HPDE6-E6E7 (cell line): ENCODE results near the gene OTOGL.
"Not testable (repeated sequence)": the region's sequence is repeated elsewhere in the genome, so short reads cannot be mapped to it uniquely, and the experiment has no call there.

Experiments used
- DNase-seq: peaks from one replicate; pipeline ENCODE4 v3.0.0; 2011; ENCODE audit warnings: missing footprints; ENCODE audit errors: extremely low spot score

OTOGL gene, protein sequence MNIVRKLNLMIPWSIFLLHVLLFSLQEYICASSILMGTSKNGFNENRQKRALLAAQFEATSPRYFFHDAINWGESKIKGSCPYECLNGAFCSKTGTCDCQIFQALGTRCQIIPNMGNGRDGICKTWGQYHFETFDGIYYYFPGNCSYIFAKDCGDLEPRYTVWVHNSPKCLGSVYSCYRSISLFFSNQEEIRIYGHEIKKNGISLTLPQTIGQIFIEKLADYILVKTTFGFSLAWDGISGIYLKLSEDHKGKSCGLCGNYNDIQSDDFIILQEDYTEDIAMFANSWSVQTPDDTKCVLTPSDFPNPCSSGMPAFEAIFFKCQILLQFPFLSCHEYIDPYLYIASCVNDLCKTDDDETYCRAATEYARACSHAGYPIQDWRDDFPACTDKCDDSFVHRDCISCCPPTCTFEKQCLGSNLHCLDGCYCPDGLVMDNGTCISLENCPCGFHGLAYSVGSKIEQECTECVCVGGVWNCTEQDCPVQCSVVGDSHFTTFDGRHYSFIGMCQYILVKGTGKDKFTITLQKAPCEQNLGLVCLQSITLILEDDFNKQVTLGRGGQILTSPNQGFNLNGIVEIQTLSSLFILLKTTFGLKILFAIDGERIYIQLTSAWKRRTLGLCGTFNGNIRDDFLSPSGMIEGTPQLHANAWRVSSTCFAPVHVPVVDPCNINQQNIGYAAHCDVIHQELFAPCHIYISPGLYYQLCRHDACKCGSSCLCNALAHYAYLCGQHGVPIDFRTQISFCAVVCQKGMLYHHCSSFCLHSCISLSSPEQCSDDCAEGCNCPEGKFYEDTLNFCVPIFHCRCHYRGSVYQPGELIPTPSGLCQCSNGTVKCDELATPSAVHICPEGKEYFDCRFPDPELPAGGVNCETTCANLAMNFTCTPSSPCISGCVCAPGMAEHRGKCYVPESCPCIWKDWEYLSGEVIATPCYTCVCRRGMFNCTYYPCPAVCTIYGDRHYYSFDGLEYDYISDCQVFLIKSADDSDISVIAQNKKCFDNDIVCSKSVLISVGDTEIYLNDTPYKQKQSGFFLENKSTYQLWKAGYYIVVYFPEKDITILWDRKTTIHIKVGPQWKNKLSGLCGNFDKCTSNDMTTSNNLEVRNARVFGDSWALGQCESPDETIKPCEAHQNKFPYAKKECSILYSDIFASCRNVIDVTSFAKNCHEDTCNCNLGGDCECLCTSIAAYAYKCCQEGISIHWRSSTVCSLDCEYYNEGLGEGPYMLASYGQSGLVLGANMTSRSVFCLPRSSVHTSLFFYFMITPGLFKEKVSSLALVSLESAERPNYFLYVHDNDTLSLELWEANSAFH (N-terminal part only)

DNA sequence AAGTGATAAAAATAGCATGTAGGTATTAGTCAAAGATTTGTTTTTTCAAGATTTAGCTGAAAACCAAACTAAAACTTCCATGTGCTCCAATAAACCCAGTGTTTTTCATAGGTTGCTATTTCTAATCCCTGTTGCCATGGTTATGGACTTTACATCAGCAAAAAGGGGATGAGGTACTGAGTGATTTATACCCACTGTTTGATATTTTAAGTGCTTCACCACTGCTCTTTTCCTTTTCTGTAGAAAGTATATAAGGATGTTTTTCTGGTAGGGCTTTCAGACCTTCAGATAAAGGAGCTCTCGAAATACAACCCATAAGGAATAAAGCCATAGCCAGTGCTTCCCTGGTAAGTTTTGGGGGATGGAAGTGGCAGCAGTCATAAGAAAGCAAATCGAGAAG, at the start of gene OTOGL:
TSS of gene OTOGL (plus strand) at position 279 of the 400 bp plus-strand sequence. CDS start 109,895 bp downstream, outside the sequence.
- no peak for DNase-seq

DNA sequence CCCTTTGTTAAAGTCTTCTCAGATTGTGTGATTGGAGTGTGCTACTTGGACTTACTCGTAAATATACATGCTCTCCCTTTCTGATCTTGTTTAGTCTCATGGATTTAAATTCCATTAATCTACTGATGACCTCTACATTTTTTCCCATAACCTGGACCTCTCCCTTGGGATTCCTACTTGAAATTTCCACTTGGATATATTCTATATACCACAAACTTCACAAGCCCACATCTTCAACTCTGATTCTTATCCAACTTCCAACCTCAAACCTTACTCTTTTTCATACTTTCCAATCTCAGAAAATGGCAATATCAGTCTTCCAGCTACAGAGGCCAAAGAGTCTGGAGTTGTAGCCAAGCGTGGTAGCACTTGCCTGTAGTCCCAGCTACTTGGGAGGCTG, 49.1 kb upstream of the OTOGL start:
- no peak for DNase-seq

DNA sequence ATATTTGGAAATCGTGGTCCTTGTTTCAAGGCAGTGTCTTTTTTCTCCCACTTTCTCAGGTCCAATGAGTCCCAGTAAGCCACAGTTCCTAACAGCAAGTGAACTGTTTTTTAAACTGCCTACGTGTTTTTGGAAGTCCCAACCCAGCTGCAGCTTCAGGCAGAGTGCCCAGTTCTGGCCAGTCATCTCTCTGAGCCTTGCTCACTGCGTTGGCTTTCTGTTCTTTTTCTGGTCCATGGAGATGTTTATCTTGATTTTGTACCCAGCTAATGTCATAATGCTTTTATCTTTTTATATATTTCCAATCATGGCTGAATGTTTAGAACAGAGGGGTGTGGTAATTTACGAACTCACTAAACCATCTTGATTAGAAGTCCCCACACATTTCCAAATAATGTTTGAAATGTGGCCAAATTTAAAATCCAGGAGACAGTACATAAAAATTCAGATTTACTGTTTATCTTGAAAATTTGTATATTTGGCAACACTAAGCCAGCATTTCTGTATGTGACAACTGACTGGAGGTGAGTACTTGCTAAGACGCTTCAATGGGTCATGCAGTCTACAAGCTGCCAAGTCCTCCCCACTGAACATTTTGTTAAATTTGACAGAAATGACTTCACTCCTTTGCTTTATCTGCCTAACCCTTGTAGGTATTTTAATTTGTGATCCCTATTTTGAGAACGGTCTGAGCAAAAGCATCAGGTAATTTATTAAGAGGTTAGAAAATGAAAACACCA, 46.1 kb upstream of the OTOGL start:
- no peak for DNase-seq

DNA sequence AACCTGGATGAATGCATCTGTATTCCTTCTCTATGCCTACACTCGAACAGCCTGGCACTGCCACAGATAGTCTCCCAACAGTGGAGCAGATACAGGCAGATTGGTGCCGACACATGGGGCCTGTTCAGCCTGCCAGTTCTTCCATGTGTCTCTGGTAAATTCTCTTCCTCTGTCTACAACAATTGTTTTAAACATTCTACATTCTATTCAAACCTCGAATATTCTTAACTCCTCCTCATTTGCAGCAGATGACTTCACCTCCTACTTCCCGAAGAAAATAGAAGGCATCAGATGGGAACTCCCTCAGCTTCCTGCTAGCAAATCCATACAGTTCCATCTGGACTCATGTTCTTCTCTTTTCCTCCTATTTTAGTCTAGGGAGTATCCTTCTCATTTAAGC, 43.1 kb upstream of the OTOGL start:
- DNase-seq = no peak

DNA sequence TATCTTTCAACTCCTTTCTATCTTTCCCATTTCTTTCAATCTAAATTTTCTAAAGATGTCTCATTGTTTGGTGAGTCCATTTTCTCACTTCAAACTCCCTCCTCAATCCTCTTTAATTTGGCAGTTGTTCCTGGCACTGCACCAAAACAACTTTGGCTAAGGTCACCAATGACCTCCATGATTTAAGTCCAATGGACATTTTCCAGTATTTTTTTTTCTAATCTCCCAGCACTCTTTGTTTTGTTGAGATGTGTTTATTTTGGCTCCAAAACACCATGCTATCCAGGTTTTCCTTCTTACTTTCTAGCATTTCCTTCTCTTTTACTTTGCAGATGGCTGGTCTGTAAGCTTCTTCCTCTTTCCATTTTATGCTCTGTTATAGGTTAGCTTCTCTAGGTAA, 42.5 kb upstream of the OTOGL start:
- no peak for DNase-seq

DNA sequence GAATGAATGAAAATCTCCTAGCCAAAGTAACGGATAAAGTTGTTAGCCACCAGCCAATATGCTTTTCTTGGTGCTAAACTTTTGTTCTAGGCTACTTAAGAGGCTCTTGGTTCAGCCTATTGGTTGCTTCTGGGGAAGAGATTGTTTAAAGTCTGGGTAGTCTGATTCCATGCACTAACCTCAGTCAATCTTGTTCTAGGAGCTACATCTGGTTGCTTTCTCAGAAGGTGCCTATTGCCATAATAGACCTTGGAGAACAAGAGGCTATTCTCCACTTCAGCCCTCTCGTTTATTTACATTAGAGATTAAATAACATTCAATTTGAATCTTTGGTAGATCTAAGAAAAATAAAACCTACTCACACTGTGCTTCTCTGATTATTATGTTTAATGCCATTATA, 40.8 kb upstream of the OTOGL start:
- DNase-seq = no peak

DNA sequence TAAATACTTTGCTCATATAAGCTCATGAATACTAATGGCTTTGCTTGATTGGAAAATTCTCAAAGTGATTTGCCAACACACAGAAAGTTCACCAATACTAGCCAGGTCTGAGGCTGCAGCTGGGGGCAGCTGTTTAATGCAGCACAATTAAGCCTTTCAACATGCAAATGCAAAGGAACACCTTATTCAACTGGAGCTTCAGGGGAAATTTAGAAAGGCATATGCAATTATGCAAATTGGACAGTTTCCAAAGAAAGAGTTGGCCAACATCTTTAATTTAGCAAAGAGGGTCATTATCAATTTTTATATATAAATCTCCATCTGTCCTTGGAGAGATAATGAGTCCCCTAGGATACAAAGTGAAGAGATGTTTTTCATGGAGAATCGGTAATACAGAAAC, 40.2 kb upstream of the OTOGL start:
- DNase-seq = no peak

DNA sequence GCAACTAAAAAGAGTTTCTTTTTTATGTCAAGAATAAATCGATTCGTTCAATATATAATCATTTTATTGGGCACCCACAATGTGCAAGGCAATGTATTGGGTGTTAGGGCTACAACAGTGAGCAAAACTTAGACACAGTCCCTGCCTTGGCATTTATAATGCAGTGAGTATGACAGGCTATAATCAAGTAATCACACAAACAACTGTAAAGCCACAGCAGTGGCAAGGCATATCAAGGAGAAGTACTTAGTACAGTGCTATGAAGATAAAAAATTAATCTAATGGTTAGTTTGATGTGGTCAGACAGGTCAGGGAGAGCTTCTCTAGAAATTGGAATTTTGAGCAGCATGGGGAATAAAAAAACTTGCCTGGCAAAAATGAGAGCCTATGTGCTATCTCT, 39.5 kb upstream of the OTOGL start:
- no peak for DNase-seq

DNA sequence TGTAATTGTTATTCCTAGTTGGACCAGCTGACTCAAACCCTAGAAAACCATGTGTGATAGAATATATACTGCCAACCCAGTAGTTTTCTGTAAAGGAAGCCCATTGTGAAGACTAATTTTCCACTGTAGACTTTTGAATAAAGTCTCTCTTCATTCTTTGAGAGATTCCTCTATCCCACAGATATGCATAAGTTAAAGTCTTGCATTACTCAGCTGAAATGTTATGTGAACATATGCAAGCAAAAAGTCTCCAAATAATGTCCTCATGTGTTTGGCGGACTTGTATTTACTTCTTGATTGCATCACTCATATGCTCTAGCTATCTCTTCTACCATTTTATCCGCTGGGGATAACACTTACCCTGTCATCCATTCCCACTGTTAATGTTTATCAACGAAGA, 35.1 kb upstream of the OTOGL start:
- DNase-seq = no peak

DNA sequence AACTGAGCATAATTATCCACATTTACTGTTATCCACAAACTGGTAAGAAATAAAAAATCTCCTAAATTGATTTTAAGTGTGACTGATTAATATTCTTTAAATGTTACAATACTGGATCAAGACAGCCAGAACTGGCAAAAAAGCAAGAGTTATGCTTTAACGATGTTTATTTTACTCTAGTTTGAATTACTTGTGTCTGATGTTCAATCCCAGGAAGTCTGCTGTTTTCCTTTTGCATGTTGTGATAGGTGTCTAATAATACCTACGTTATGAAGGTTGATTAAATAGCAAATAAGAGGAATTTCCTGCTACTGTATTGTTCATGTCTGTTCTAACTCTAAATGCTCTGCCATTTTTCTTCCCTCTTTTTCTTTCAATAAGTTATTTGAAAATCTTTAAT, 34.4 kb upstream of the OTOGL start:
- no peak for DNase-seq

DNA sequence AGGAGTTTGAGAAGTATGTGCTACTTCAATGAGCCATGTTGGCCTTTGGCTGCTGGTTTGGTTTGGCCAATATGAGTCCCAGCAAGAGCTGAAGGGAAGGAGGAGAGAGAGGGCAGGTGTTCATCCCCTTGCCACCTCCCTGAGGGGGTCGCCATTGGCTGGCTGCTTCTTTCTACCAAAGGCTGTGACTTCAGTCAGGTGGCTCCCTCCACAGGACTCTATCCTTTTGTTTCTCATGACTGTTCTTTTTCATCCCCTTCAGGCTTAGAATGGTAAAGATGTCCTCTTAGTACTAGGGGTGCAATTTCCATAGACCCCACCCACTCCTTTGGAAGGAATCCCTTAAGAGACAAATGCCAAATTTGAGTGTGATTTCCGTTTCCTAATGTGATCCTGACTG, 31.2 kb upstream of the OTOGL start:
- DNase-seq = no peak

DNA sequence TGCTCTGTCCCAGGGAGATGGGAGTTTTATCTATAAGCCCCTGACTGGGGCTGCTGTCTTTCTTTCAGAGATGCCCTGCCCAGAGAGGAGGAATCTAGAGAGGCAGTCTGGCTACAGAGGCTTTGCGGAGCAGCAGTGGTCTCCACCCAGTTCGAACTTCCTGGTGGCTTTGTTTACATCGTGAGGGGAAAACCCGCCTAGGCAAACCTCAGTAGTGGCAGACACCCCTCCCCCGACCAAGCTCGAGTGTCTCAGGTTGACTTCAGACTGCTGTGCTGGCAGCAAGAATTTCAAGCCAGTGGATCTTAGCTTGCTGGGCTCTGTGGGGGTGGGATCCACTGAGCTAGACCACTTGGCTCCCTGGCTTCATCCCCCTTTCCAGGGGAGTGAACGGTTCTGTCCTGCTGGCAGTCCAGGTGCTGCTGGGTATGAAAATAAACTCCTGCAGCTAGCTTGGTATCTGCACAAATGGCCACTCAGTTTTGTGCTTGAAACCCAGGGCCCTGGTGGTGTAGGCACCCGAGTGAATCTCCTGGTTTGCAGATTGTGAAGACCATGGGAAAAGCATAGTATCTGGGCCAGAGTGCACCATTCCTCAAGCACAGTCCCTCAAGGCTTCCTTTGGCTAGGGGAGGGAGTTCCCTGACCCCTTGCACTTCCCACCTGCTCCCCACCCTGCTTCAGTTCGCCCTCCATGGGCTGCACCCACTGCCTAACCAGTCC, 15.3 kb upstream of the OTOGL start:
- not testable (repeated sequence) for DNase-seq

DNA sequence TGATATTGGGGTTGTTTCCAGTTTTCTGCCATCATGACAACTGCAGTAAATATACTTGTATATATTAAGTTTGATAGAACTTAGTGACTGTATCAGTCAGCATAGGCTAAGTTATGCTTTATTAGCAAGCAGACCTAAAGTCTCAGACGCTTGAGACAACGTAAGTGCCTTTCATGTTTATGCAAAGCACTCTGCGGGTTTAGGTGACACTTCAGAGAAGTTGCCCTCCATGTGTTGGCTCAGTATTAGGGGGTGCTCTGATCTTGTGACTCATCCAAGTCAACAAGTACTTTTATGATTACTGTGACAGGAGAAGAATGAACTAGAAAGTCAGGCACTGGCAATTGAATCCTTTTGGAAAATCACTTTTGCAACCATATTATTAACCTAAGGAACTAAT, 13.3 kb upstream of the OTOGL start:
- no peak for DNase-seq

DNA sequence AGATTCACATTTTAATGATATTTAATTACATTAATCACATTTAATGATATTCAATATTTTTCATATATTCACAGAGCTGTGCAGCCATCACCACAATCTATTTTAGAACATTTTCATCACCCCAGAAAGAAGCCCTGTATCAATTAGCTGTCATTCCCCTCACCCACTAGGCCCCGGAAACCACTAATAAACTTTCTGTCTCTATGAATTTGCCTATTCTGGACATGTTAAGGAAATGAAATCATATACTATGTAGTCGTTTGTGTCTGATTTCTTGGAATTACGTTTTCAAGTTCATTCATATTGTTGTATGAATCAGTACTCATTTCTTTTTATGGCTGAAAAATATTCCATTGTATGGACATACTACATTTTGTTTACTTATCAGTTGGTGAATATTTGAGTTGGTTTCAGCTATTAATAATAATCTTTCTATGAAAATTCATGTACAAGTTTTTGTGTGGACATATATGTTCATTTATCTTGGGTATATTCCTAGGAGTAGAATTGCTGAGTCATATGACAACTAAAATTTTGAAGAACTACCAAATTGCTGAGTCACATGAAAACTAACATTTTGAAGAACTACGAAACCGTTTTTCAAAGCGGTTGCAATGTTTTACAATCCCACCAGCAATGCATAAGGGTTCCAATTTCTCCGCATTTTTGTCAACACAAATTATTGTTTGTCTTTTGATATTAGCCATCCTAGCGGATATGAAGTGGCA, 11.7 kb upstream of the OTOGL start:
- no peak for DNase-seq

DNA sequence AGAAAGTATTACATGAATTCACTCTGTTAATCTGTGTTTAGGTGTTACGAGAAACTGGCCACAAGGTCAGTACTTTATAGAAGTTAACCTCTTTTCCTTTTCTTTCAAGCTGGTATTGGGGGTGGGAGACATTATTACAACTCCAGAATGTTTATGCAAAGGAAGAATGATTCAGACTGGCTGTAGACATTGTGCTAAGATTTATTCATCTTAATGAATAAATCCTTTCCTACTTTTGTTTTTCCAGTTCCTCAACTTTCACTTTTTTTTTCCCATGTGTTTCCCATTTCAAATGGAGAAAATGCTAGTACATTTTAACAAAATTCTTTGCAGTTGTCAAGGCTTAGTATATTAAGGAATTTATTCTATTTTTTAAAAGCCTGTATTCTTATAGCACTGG, 1.3 kb downstream of the OTOGL start:
- no peak for DNase-seq

DNA sequence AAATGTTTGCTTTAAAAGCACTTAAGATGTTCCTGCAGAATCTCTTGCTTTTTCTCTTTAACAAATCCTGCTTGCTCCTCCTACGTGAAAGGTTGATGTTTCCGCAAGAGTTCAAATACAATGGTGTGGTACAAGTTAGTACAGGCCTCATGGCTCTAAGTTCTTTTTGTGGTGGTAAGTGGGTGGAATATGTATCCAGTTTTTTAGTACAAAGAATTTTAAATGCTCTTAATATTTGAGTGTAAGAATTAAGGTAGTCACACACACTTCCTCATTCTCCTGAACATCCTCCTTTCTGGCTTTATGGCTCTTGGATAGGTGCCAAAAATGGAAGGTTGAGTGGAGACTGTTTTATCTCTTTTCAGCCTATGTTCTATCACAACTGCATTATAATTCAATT, 1.8 kb downstream of the OTOGL start:
- peak; percentile 49 for DNase-seq

DNA sequence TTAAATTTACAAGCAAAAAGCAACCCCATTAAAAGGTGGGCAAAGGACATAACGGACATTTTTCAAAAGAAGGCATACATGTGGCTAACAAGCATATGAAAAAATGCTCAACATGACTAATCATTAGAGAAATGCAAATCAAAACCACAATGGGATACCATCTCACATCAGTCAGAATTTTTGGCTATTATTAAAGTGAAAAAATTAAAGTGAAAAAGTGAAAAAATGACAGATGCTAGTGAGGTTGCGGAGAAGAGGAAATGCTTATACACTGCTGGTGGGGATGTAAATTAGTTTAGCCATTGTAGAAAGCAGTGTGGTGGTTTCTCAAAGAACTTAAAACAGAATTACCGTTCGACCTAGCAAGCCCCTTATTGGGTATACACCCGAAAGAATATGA, 7.9 kb downstream of the OTOGL start:
- no peak for DNase-seq

DNA sequence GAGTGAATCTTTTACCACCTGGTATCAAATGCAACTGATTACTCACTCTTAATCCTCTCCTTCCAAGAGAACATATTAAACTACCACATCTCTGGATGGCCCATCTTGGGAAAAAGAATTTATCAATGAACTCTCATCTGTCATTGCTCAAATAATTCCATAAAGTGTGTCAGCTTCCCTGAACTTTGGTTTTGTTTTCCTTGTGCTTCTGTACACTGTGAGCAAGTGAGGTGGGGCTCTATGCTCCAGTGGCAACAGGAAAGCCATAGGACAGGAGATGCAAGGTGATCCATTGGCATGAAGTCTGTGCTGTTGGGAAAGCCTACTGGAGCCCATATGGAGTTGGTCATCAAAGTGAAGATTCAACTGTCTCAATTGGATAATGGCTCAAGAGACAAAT, 17.4 kb downstream of the OTOGL start:
- DNase-seq = no peak

DNA sequence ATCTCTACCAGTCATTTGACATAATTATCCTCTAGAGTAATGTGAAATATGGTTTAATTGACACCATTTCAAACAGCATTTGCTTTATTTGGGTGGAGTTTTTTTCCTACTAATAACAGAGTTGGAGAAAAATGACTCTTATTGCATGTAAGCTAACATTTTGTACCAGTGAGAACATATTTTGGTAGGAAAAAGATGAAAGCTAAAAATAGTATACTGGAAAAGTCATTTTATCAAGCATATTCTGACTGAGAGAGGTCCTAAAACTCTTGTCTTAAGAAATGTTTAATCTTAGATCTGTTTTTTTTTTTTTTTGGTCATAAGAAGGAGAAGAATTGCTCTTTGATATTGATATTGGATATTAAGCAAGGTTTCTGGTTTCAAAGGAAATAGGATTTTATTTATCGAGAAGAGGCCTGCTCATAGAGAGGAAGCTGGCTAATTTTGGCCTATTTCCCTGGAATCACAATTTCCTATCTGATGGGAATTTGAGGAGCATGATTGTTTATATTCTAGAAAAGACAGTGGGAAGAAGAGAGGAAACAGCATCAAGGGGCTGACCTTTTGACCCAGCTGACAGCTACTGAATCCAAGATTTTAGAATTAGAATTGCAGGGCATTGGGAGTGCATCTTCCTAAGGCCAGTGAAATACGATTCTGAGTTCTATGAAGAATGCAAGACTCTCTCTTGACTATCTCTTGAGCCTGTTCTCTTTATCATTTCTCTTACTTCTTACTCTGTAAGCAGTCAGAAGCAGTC, 19.4 kb downstream of the OTOGL start:
- no peak for DNase-seq
